Measurements from ENCODE around the gene RNF103. TPM values are rescaled to one million over a fixed set of nuclear protein-coding genes. Genes with fewer than 3 reads are reported as not detected.

RNF103 gene
- total RNA-seq, 1 donor from 2014 or later, result 22.3 TPM

- no peak for DNase-seq (ENCODE audit: low spot score, unreplicated experiment)
- Mint-ChIP-seq H3K27me3 (no peaks in the 10 kb centered on the region), H3K36me3 (ENCODE audit: insufficient read depth) (peaks cover 12% of the 10 kb centered on the region), H3K4me3 (ENCODE audit: low read depth) (no peak overlapping the region), H3K4me1 (ENCODE audit: low read depth) (peaks cover 20% of the 10 kb centered on the region), H3K9me3 (ENCODE audit: low read depth) (no peaks in the 10 kb centered on the region), H3K27ac (no peak overlapping the region)
- TF ChIP-seq, protein P1, sequence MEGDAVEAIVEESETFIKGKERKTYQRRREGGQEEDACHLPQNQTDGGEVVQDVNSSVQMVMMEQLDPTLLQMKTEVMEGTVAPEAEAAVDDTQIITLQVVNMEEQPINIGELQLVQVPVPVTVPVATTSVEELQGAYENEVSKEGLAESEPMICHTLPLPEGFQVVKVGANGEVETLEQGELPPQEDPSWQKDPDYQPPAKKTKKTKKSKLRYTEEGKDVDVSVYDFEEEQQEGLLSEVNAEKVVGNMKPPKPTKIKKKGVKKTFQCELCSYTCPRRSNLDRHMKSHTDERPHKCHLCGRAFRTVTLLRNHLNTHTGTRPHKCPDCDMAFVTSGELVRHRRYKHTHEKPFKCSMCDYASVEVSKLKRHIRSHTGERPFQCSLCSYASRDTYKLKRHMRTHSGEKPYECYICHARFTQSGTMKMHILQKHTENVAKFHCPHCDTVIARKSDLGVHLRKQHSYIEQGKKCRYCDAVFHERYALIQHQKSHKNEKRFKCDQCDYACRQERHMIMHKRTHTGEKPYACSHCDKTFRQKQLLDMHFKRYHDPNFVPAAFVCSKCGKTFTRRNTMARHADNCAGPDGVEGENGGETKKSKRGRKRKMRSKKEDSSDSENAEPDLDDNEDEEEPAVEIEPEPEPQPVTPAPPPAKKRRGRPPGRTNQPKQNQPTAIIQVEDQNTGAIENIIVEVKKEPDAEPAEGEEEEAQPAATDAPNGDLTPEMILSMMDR (IDR thresholded peaks at IDR 0.05; ENCODE audit: unreplicated experiment), result no peak
These were observed 5.9 kb downstream of the RNF103 start for GRCh38 chr2:86617738-86618137.

GRCh38 chr2:86617153-86617552 is 6.5 kb downstream of the RNF103 start:
- H3K27me3 Mint-ChIP-seq, result no peaks in the 10 kb centered on the region
- H3K4me1 Mint-ChIP-seq (ENCODE audit: low read depth), result peaks cover 16% of the 10 kb centered on the region
- H3K27ac Mint-ChIP-seq, result no peak overlapping the region
- H3K36me3 Mint-ChIP-seq (ENCODE audit: insufficient read depth), result peaks cover 12% of the 10 kb centered on the region
- TF ChIP-seq, protein P1 (IDR thresholded peaks at IDR 0.05; ENCODE audit: unreplicated experiment), result no peak
- H3K4me3 Mint-ChIP-seq (ENCODE audit: low read depth), result no peak overlapping the region
- no peak for DNase-seq (ENCODE audit: low spot score, unreplicated experiment)
- no peaks in the 10 kb centered on the region for H3K9me3 Mint-ChIP-seq (ENCODE audit: low read depth)

DNA sequence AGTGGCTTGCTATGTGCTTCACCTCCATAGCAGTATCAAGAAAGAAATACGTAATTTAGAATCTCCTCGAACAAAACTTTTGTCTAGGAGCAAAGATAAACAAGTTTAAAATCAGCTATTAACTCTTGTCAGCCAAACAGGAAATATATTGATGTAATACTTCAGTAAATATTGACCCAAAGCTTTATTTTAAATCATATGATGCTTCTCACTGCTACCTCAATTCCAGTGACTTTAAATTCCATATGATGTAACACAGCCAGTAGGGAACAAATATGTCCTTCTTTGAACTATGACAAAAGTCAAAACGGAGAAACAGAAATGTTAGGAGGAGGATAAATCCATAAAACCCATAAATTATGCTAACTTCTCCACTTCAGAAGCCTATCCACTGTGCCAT is 7.2 kb downstream of the RNF103 start:
- Mint-ChIP-seq H3K4me3 (ENCODE audit: low read depth) (no peak overlapping the region), H3K27me3 (no peaks in the 10 kb centered on the region), H3K9me3 (ENCODE audit: low read depth) (no peaks in the 10 kb centered on the region), H3K36me3 (ENCODE audit: insufficient read depth) (peaks cover 12% of the 10 kb centered on the region), H3K27ac (no peak overlapping the region), H3K4me1 (ENCODE audit: low read depth) (peaks cover 13% of the 10 kb centered on the region)
- TF ChIP-seq, protein P1 (IDR thresholded peaks at IDR 0.05; ENCODE audit: unreplicated experiment), result no peak
- DNase-seq (ENCODE audit: low spot score, unreplicated experiment), result no peak

DNA sequence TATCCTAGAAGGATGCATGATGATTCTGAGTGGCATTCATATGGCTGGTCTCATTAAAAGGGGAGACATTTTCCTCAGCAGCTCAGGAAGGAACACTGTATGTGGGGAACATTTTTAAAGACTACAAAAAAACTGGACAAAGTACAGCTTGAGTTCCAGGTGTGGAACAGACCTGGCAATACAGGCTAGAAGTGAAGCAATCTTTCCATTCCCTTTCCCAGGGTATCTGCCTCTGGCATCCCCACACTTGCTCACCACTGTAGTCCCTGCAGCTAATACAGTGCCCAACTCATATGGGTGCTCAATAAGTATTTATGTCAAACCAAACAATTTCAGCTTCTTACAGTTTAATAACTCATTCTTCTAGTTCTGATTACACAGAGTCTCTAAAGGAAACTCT is 8.1 kb downstream of the RNF103 start:
- TF ChIP-seq, protein P1 (IDR thresholded peaks at IDR 0.05; ENCODE audit: unreplicated experiment), result no peak
- Mint-ChIP-seq H3K4me1 (ENCODE audit: low read depth) (peaks cover 7% of the 10 kb centered on the region), H3K36me3 (ENCODE audit: insufficient read depth) (peaks cover 18% of the 10 kb centered on the region), H3K27ac (no peak overlapping the region), H3K9me3 (ENCODE audit: low read depth) (no peaks in the 10 kb centered on the region), H3K27me3 (no peaks in the 10 kb centered on the region), H3K4me3 (ENCODE audit: low read depth) (no peak overlapping the region)
- DNase-seq (ENCODE audit: low spot score, unreplicated experiment), result no peak

DNA sequence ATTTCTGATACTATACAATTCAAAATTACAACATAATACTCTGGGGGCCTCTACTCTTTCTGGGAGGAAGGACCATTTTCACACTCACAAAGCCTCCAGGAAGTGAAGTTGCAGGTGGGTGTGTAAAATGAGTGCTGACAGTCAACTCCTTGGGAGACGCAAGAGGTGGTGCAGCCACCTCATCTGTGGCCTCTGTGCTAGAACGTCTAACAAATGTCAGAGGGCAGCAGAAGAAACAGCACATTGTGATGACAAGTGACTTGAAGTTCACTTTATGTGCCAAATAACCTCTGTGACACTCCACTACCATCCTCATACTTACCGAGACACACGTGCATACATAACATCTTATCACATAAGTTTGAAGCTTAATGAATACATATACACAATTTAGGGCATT is 10.2 kb downstream of the RNF103 start:
- no peak for DNase-seq (ENCODE audit: low spot score, unreplicated experiment)
- H3K36me3 Mint-ChIP-seq (ENCODE audit: insufficient read depth), result peaks cover 21% of the 10 kb centered on the region
- H3K4me3 Mint-ChIP-seq (ENCODE audit: low read depth), result no peak overlapping the region
- no peak overlapping the region for H3K27ac Mint-ChIP-seq
- peaks cover 4% of the 10 kb centered on the region for H3K4me1 Mint-ChIP-seq (ENCODE audit: low read depth)
- H3K27me3 Mint-ChIP-seq, result no peaks in the 10 kb centered on the region
- H3K9me3 Mint-ChIP-seq (ENCODE audit: low read depth), result no peaks in the 10 kb centered on the region
- TF ChIP-seq, protein P1 (IDR thresholded peaks at IDR 0.05; ENCODE audit: unreplicated experiment), result no peak
